ENCODE measurements around the gene WDR93. TPM values are rescaled to one million over a fixed set of nuclear protein-coding genes. Genes with fewer than 3 reads are reported as not detected.

The WDR93 gene
- polyA plus RNA-seq, 2 of the 4 experiments (the other 2 are of a cell fraction), result 0.10 to 0.26 TPM

- Histone ChIP-seq H3K4me1 (no peaks in the 10 kb centered on the region), H3K27ac (no peak overlapping the region), H3K4me3 (no peak overlapping the region), H3K4me2 (no peak overlapping the region), H3K9me3 (no peaks in the 10 kb centered on the region)
- FAIRE-seq (no peak), DNase-seq (ENCODE audit: low read depth in 1 of 2, low spot score in 1 of 2) (no peak), ATAC-seq (no peak)
- 50% methylated on average over 4 of the region's 4 CpGs for WGBS (ENCODE audit: missing lambda C conversion rate)
- ChIA-PET POLR2A (no interaction called here), CTCF (interaction anchor here (1.1 to 5.1 kb wide), 4 partner anchors 9 to 63 kb away, joined by 3 to 34 read pairs (median 6); no protein-coding TSS in a partner anchor)
- TF ChIP-seq RCOR1 (IDR thresholded peaks at IDR 0.05; ENCODE audit: low read depth, low read length) (no peak), CHD2 (IDR thresholded peaks at IDR 0.05; ENCODE audit: low read length, partially characterized antibody) (no peak), BCL3 (IDR thresholded peaks at IDR 0.05) (no peak), EHMT2 (IDR thresholded peaks at IDR 0.05; ENCODE audit: low read depth) (no peak), PBX3 (IDR thresholded peaks at IDR 0.05) (no peak), SMC3 (IDR thresholded peaks at IDR 0.05) (no peak), HES2 (IDR thresholded peaks at IDR 0.05) (no peak), HOXB13 (CRISPR knock-in tag; IDR thresholded peaks at IDR 0.05; ENCODE audit: low read depth) (no peak), NFE2L2 (conservative IDR thresholded peaks at IDR 0.05; ENCODE audit: low read length) (no peak), EP300 (IDR thresholded peaks at IDR 0.05) (no peak), MYC (IDR thresholded peaks at IDR 0.05; ENCODE audit: borderline replicate concordance, low read length) (no peak)
These were observed 45.2 kb downstream of the WDR93 start for GRCh38 chr15:89735773-89736172.

- 2% methylated on average over 8 of the region's 8 CpGs for WGBS (ENCODE audit: missing lambda C conversion rate)
- TF ChIP-seq SMC3 (IDR thresholded peaks at IDR 0.05), result peak; percentile 77
- no peak for TF ChIP-seq ZNF302 (CRISPR knock-in tag; IDR thresholded peaks at IDR 0.05)
- 0 out of 2 replicates have a peak, but pooled peaks have one; percentile 24 for TF ChIP-seq E2F6 (IDR thresholded peaks at IDR 0.05; ENCODE audit: borderline replicate concordance, low read depth)
- peak; percentile 89 to 95 for TF ChIP-seq RAD21 (conservative IDR thresholded peaks at IDR 0.05 in 1 of 2, IDR thresholded peaks at IDR 0.05 in 1 of 2)
- TF ChIP-seq CTCF (IDR thresholded peaks at IDR 0.05), result peak; percentile 96
- H3K4me2 ChIP-seq, result peak overlapping the region; percentile 65
- H3K4me3 ChIP-seq, result no peak overlapping the region
- POLR2A ChIA-PET, result interaction anchor here (0.6 to 1.0 kb wide), 2 partner anchors 10 to 135 kb away, joined by 3 to 7 read pairs; partner anchors contain the start of gene MESP1
- no peaks in the 10 kb centered on the region for H3K4me1 ChIP-seq
- FAIRE-seq, result peak; percentile 99
- peak; percentile 87 to 95 for ATAC-seq
- peak; percentile 83 to 85 for DNase-seq (ENCODE audit: low read depth in 1 of 2, low spot score in 1 of 2)
- CTCF ChIA-PET, result interaction anchor here (0.6 to 6.4 kb wide), 51 partner anchors 8 to 553 kb away, joined by 3 to 110 read pairs (median 4); partner anchors contain the start of genes AP3S2, ARPIN, CIB1 and GDPGP1
- H3K9me3 ChIP-seq, result no peaks in the 10 kb centered on the region
- H3K27ac ChIP-seq, result peak overlapping the region in 1 of 2 experiments; percentile 36; a peak in 1 of 6 replicates
These were observed 49.5 kb downstream of the WDR93 start for GRCh38 chr15:89740137-89740536.

GRCh38 chr15:89743011-89743410 is 52.4 kb downstream of the WDR93 start:
- WGBS (ENCODE audit: missing lambda C conversion rate), result 77% methylated on average over 8 of the region's 8 CpGs
- Histone ChIP-seq H3K4me1 (no peaks in the 10 kb centered on the region), H3K4me2 (no peak overlapping the region), H3K4me3 (no peak overlapping the region), H3K27ac (no peak overlapping the region), H3K9me3 (no peaks in the 10 kb centered on the region)
- no peak for FAIRE-seq
- POLR2A ChIA-PET, result interaction anchor here (0.6 kb wide), 1 partner anchor 142 kb away, joined by 3 read pairs; no protein-coding TSS in a partner anchor
- no peak for ATAC-seq
- DNase-seq (ENCODE audit: low read depth in 1 of 2, low spot score in 1 of 2), result no peak
- TF ChIP-seq ZNF302 (CRISPR knock-in tag; IDR thresholded peaks at IDR 0.05), result no peak
- TF ChIP-seq FOSB (CRISPR knock-in tag; IDR thresholded peaks at IDR 0.05), result no peak
- no peak for TF ChIP-seq NPAS2 (CRISPR knock-in tag; IDR thresholded peaks at IDR 0.05; ENCODE audit: borderline replicate concordance)
- no peak for TF ChIP-seq EHMT2 (IDR thresholded peaks at IDR 0.05; ENCODE audit: low read depth)
- no peak for TF ChIP-seq HDAC2 (IDR thresholded peaks at IDR 0.05)
- TF ChIP-seq NFE2L2 (conservative IDR thresholded peaks at IDR 0.05; ENCODE audit: low read length), result no peak
- TF ChIP-seq PBX3 (IDR thresholded peaks at IDR 0.05), result no peak
- TF ChIP-seq HOXB13 (CRISPR knock-in tag; IDR thresholded peaks at IDR 0.05; ENCODE audit: low read depth), result no peak
- TF ChIP-seq HES2 (IDR thresholded peaks at IDR 0.05), result no peak
- no peak for TF ChIP-seq RFX5 (IDR thresholded peaks at IDR 0.05)
- CTCF ChIA-PET, result interaction anchor here (0.5 to 6.4 kb wide), 8 partner anchors 11 to 884 kb away, joined by 3 to 110 read pairs (median 12); partner anchors contain the start of gene AP3S2

Measured in A549 (cell line).